Endothelial cell of umbilical vein (primary cell): Measurements from ENCODE around the gene SRL. TPM values are rescaled to one million over a fixed set of nuclear protein-coding genes. Genes with fewer than 3 reads are reported as not detected.

Experiments
- BruUV-seq: library from RNA; stranded (reverse); fragments of 400-500 nt; replicated peaks from 2 replicates; lab custom pipeline; 2021; lab: Mats Ljungman, UMichigan
- CTCF ChIA-PET: fragments of 300-600, 350-600 bp; sonication (Branson Sonifier 250); formaldehyde crosslinking; loops from one replicate; lab custom pipeline; 2021; ENCODE audit warnings: antibody characterized with exemption, inconsistent platforms; lab: Charles Lee
- POLR2A ChIA-PET: fragments of 300-600, 350-600 bp; sonication (Branson Sonifier 250); formaldehyde crosslinking; loops from one replicate; lab custom pipeline; 2021; ENCODE audit warnings: antibody characterized with exemption, inconsistent platforms; lab: Charles Lee
- DNase-seq: peaks from one replicate; pipeline ENCODE4 v3.0.0-alpha.2; 2011; ENCODE audit warnings: low read depth, low spot score
- FAIRE-seq: peaks from 2 replicates; lab custom pipeline; 2011; peaks lifted over from hg19 to GRCh38; lab: Jason Lieb, UNC
- H2AFZ ChIP-seq: 2 replicates; pipeline ENCODE4 v1.6.0; 2012; ENCODE audit warnings: low read depth, low read length, control low read depth, inconsistent platforms
- H3K27ac ChIP-seq: 2 replicates; pipeline ENCODE4 v1.5.1; 2011; ENCODE audit warnings: low read depth, mild to moderate bottlenecking, control low read depth, low read length, moderate library complexity; ENCODE audit not compliant: insufficient read depth
- H3K27me3 ChIP-seq, 2 experiments: 2 replicates each; pipeline versions ENCODE4 v1.6.0 to v1.6.1; 2011; ENCODE audit warnings: low read length in 2 of 2, mixed read lengths in 1 of 2; ENCODE audit not compliant: control insufficient read depth in 2 of 2, insufficient read depth in 2 of 2
- H3K36me3 ChIP-seq, 2 experiments: 2 replicates in 1 of 2; 3 replicates in 1 of 2; pipeline ENCODE4 v1.5.1; 2011; ENCODE audit warnings: low read length in 2 of 2, mild to moderate bottlenecking in 1 of 2, moderate library complexity in 1 of 2; ENCODE audit not compliant: control insufficient read depth in 2 of 2, insufficient read depth in 2 of 2; ENCODE audit errors: extremely low read depth in 1 of 2
- H3K4me1 ChIP-seq: 3 replicates; pipeline ENCODE4 v1.5.1; 2011; ENCODE audit warnings: mild to moderate bottlenecking, low read length; ENCODE audit not compliant: control insufficient read depth, insufficient read depth; ENCODE audit errors: extremely low read depth
- H3K4me2 ChIP-seq: 2 replicates; pipeline ENCODE4 v1.6.1; 2011; ENCODE audit warnings: low read length, control low read depth, mixed read lengths; ENCODE audit not compliant: insufficient read depth
- H3K4me3 ChIP-seq, 3 experiments: fragments of 200-600 bp in 1 of 3; sonication (generic), shearing (Covaris generic) in 1 of 3; replicated peaks in 1 of 3; 2 replicates each; pipeline ENCODE4 v1.5.1; 2011 to 2016; ENCODE audit warnings: control low read depth in 3 of 3, low read length in 3 of 3, mild to moderate bottlenecking in 2 of 3, inconsistent platforms in 1 of 3, low read depth in 1 of 3, moderate library complexity in 1 of 3; ENCODE audit not compliant: insufficient read depth in 1 of 3
- H3K79me2 ChIP-seq: 2 replicates; pipeline ENCODE4 v1.6.0; 2012; ENCODE audit warnings: low read length, inconsistent platforms; ENCODE audit not compliant: control insufficient read depth, insufficient read depth
- H3K9ac ChIP-seq: replicated peaks from 2 replicates; pipeline ENCODE3; 2011; ENCODE audit warnings: low read length, control low read depth; ENCODE audit not compliant: insufficient read depth; ENCODE audit errors: extremely low read depth
- H3K9me1 ChIP-seq: replicated peaks from 3 replicates; pipeline ENCODE4 v1.6.0; 2011; ENCODE audit warnings: mild to moderate bottlenecking, low read length; ENCODE audit not compliant: control insufficient read depth, insufficient read depth; ENCODE audit errors: extremely low read depth
- H3K9me3 ChIP-seq: replicated peaks from 2 replicates; pipeline ENCODE4 v1.5.1; 2012; ENCODE audit warnings: low read length, inconsistent platforms; ENCODE audit not compliant: control insufficient read depth, insufficient read depth
- H4K20me1 ChIP-seq: replicated peaks from 2 replicates; pipeline ENCODE3; 2011; ENCODE audit warnings: mild to moderate bottlenecking, low read length; ENCODE audit not compliant: control insufficient read depth, insufficient read depth; ENCODE audit errors: extremely low read depth
- CTCF ChIP-seq, 2 donors: IDR thresholded peaks; 1 replicate in 1 of 2; 2 replicates in 1 of 2; pipeline ENCODE4 v1.5.1; 2011; ENCODE audit warnings: low read length in 2 of 2, mild to moderate bottlenecking in 2 of 2, moderate library complexity in 2 of 2, control low read depth in 1 of 2, inconsistent platforms in 1 of 2, low read depth in 1 of 2; ENCODE audit not compliant: insufficient read depth in 1 of 2; ENCODE audit errors: extremely low read depth in 1 of 2
- EZH2 ChIP-seq: IDR thresholded peaks from 2 replicates; pipeline ENCODE4 v1.6.1; 2012; ENCODE audit warnings: borderline replicate concordance, low read depth, mild to moderate bottlenecking, moderate library complexity, low read length, inconsistent platforms; ENCODE audit not compliant: severe bottlenecking
- FOS ChIP-seq: IDR thresholded peaks from 2 replicates; pipeline ENCODE4 v1.6.1; 2011; ENCODE audit warnings: mild to moderate bottlenecking, low read length, moderate library complexity, borderline replicate concordance; ENCODE audit not compliant: insufficient read depth
- GATA2 ChIP-seq: IDR thresholded peaks from 2 replicates; pipeline ENCODE4 v1.7.0; 2011; ENCODE audit warnings: low read depth, mild to moderate bottlenecking, moderate library complexity, mixed read lengths, low read length; ENCODE audit not compliant: insufficient read length, insufficient read depth
- JUN ChIP-seq: IDR thresholded peaks from 2 replicates; pipeline ENCODE4 v1.6.1; 2011; ENCODE audit warnings: borderline replicate concordance, low read depth; ENCODE audit not compliant: insufficient read length, insufficient read depth
- MAX ChIP-seq: IDR thresholded peaks from 2 replicates; pipeline ENCODE4 v1.6.1; 2011; ENCODE audit not compliant: insufficient read depth, insufficient read length
- MYC ChIP-seq: IDR thresholded peaks from one replicate; pipeline ENCODE4 v1.6.1; 2011; ENCODE audit warnings: mild to moderate bottlenecking, low read depth, low read length
- POLR2A ChIP-seq: IDR thresholded peaks from 2 replicates; pipeline ENCODE4 v1.6.1; 2012; ENCODE audit warnings: low read depth, mild to moderate bottlenecking, control low read depth, low read length
- POLR2AphosphoS5 ChIP-seq: IDR thresholded peaks from 2 replicates; pipeline ENCODE4 v1.6.1; 2012; ENCODE audit warnings: low read depth, mild to moderate bottlenecking, control low read depth, low read length, moderate library complexity; ENCODE audit not compliant: insufficient read depth
- dilution Hi-C: fragments of 300-500 bp; cut with MboI; formaldehyde crosslinking; loops from one replicate; pipeline ENCODE4 v1.15.0; 2019; ENCODE audit warnings: low sequenced_read_pairs; ENCODE audit not compliant: extremely low pct_ligation_motif_present
- intact Hi-C: fragments of 100-400 bp; cut with micrococcal nuclease; formaldehyde crosslinking; loops from one replicate; pipeline ENCODE4 v1.10.0; 2022
- polyA plus RNA-seq, 4 experiments: library from polyadenylated mRNA; depleted of rRNA in 3 of 4; stranded (reverse) in 3 of 4; unstranded in 1 of 4; fragments of >200 nt; gene quantifications; 2 replicates each; pipeline versions ENCODE4 v1.2.1 to v1.2.3, GENCODE V29; 2011 to 2012; ENCODE audit warnings: missing spikeins in 1 of 4
- total RNA-seq: library from RNA; stranded (reverse); gene quantifications from 2 replicates; pipeline ENCODE4 v1.2.3, GENCODE V29; 2021

Gene SRL
- total and polyA plus RNA-seq, 2 donors (not counting 3 experiments of a cell fraction or from before 2014, with no cell fraction given): 0.21 to 0.29 TPM

- BruUV-seq: no TSS peak
- Histone ChIP-seq H3K9me3 (no peaks in the 10 kb centered on the region), H3K79me2 (no peaks in the 10 kb centered on the region), H4K20me1 (no peaks in the 10 kb centered on the region), H3K27me3 (no peaks in the 10 kb centered on the region), H3K36me3 (no peaks in the 10 kb centered on the region), H3K4me2 (no peak overlapping the region), H3K27ac (no peak overlapping the region), H3K4me1 (no peaks in the 10 kb centered on the region), H3K9ac (no peak overlapping the region), H2AFZ (no peak overlapping the region), H3K4me3 (no peak overlapping the region), H3K9me1 (no peaks in the 10 kb centered on the region)
- intact Hi-C loops (loop anchor here (5.0 to 10.0 kb wide), 2 partner anchors 235 to 367 kb away; partner anchors contain the start of gene CREBBP), dilution Hi-C loops (no loop called here)
- no peak for DNase-seq
- CTCF ChIA-PET: interaction anchor here (0.9 to 3.8 kb wide), 3 partner anchors 10 to 79 kb away, joined by 3 to 12 read pairs (median 8); no protein-coding TSS in a partner anchor
- no peak for FAIRE-seq
- no peak for TF ChIP-seq JUN
- TF ChIP-seq GATA2: no peak
- TF ChIP-seq MAX: no peak
- TF ChIP-seq MYC: no peak
- TF ChIP-seq FOS: no peak
- TF ChIP-seq EZH2: no peak
- no peak for TF ChIP-seq CTCF (IDR thresholded peaks at IDR 0.05; ENCODE audit: extremely low read depth in 1 of 2, insufficient read depth in 1 of 2, low read depth in 1 of 2, low read length in 2 of 2)
- TF ChIP-seq POLR2A: no peak
- TF ChIP-seq POLR2AphosphoS5: no peak
- POLR2A ChIA-PET: no interaction called here
These were observed 7.8 kb upstream of the SRL start for GRCh38 chr16:4249530-4250308.
